GM12878 (cell line): ENCODE data around the gene ZNF512B. TPM values are rescaled to one million over a fixed set of nuclear protein-coding genes. Genes with fewer than 3 reads are reported as not detected.

Experiments
- ATAC-seq: fragments of 200-7000 bp; cut with Tn5 transposase; 3 replicates; pipeline ENCODE4 v1.9.1; 2020; ENCODE audit warnings: mild to moderate bottlenecking, moderate library complexity
- BruUV-seq: library from RNA; stranded (reverse); fragments of 400-500 nt; replicated peaks from 2 replicates; lab custom pipeline; 2021; lab: Mats Ljungman, UMichigan
- CTCF ChIA-PET: fragments of 300-600 bp; sonication (Branson Sonifier 250); formaldehyde crosslinking; extraction: SDS; loops from one replicate; lab custom pipeline; 2021; ENCODE audit warnings: inconsistent platforms; lab: Yijun Ruan, JAX
- POLR2A ChIA-PET: fragments of 350-600 bp; formaldehyde crosslinking; extraction: SDS; loops from one replicate; lab custom pipeline; 2021; ENCODE audit warnings: inconsistent platforms; lab: Charles Lee
- RAD21 ChIA-PET: fragments of 300-600 bp; sonication (Branson Sonifier 250); formaldehyde crosslinking; loops from one replicate; lab custom pipeline; 2023; ENCODE audit warnings: antibody characterized with exemption; ENCODE audit not compliant: unreplicated experiment; lab: Charles Lee
- SMC1A ChIA-PET: fragments of 300-600 bp; sonication (Branson Sonifier 250); formaldehyde crosslinking; loops from one replicate; lab custom pipeline; 2023; ENCODE audit not compliant: unreplicated experiment, uncharacterized antibody; lab: Charles Lee
- DNase-seq: peaks from one replicate; pipeline ENCODE4 v3.0.0-alpha.2; 2011; ENCODE audit warnings: low read depth, low spot score
- FAIRE-seq: peaks from 3 replicates; lab custom pipeline; 2011; peaks lifted over from hg19 to GRCh38; lab: Jason Lieb, UNC
- H2AFZ ChIP-seq: 2 replicates; pipeline ENCODE4 v1.6.0; 2011; ENCODE audit warnings: low read depth, low read length, control low read depth; ENCODE audit not compliant: control insufficient read depth
- H3K27ac ChIP-seq: 2 replicates; pipeline ENCODE4 v1.5.1; 2011; ENCODE audit warnings: control low read depth; ENCODE audit not compliant: control insufficient read depth, insufficient read depth
- H3K27me3 ChIP-seq, 2 experiments: replicated peaks in 1 of 2; 2 replicates each; pipeline versions ENCODE4 v1.6.0 to v1.6.1; 2011; ENCODE audit warnings: low read length in 1 of 2; ENCODE audit not compliant: control insufficient read depth in 2 of 2, insufficient read depth in 2 of 2
- H3K36me3 ChIP-seq, 2 experiments: 2 replicates each; pipeline ENCODE4 v1.5.1; 2011; ENCODE audit warnings: low read length in 1 of 2; ENCODE audit not compliant: control insufficient read depth in 2 of 2, insufficient read depth in 2 of 2
- H3K4me1 ChIP-seq: 2 replicates; pipeline ENCODE4 v1.6.1; 2011; ENCODE audit warnings: mild to moderate bottlenecking, low read length, moderate library complexity, mixed read lengths; ENCODE audit not compliant: control insufficient read depth, insufficient read depth
- H3K4me2 ChIP-seq: 2 replicates; pipeline ENCODE4 v1.6.0; 2011; ENCODE audit warnings: control low read depth; ENCODE audit not compliant: control insufficient read depth, insufficient read depth
- H3K4me3 ChIP-seq: fragments of 200-600 bp; sonication (generic); 2 replicates; pipeline ENCODE4 v1.5.1; 2016
- H3K79me2 ChIP-seq: 2 replicates; pipeline ENCODE4 v1.6.0; 2011; ENCODE audit warnings: low read length; ENCODE audit not compliant: control insufficient read depth, insufficient read depth
- H3K9ac ChIP-seq: 2 replicates; pipeline ENCODE4 v1.8.0; 2011; ENCODE audit warnings: low read length, control low read depth, mixed read lengths; ENCODE audit not compliant: control insufficient read depth, insufficient read depth
- H3K9me3 ChIP-seq: replicated peaks from 3 replicates; pipeline ENCODE4 v1.5.1; 2011; ENCODE audit warnings: mild to moderate bottlenecking, low read length; ENCODE audit not compliant: control insufficient read depth, insufficient read depth
- H4K20me1 ChIP-seq: 2 replicates; pipeline ENCODE4 v1.6.0; 2011; ENCODE audit not compliant: control insufficient read depth, insufficient read depth
- TBL1XR1 ChIP-seq: IDR thresholded peaks from 2 replicates; pipeline ENCODE4 v1.6.1; 2012; ENCODE audit warnings: low read depth, low read length, improper control_type of control experiment
- TCF3 ChIP-seq: IDR thresholded peaks from 2 replicates; pipeline ENCODE4 v1.6.1; 2012; ENCODE audit warnings: low read depth, mild to moderate bottlenecking, low read length, borderline replicate concordance; ENCODE audit not compliant: insufficient read depth
- WGBS: methylation state at CpG from one replicate; pipeline ENCODE4 v1.1.6; 2016; ENCODE audit warnings: low lambda C conversion rate; ENCODE audit not compliant: insufficient replicate concordance, insufficient coverage; ENCODE audit errors: missing lambda C conversion rate; 5-methylcytosine and 5-hydroxymethylcytosine counted together
- in situ Hi-C: fragments of 300-500 bp; cut with MboI; formaldehyde crosslinking; loops from 9 replicates; pipeline ENCODE4 v1.14.3; 2018; ENCODE audit warnings: mixed read lengths
- intact Hi-C: fragments of 100-400 bp; cut with micrococcal nuclease; formaldehyde crosslinking; loops from one replicate; pipeline ENCODE4 v1.14.2; 2022; ENCODE audit not compliant: unreplicated experiment
- polyA plus RNA-seq, 11 experiments: library from polyadenylated mRNA; depleted of rRNA in 4 of 11; unstranded in 6 of 11; stranded (reverse) in 5 of 11; fragments of >200 nt; fragmentation: Nextera tagmentation in 4 of 11; fragmentation: Illumina TruSeq in 1 of 11; extraction: Ambion mirVana in 4 of 11; extraction: Trizol in 1 of 11; gene quantifications; 1 replicate in 1 of 11; 2 replicates in 10 of 11; pipeline versions ENCODE4 v1.2.1 to v1.2.3, GENCODE V29; 2011 to 2016; ENCODE audit warnings: inconsistent platforms in 2 of 11, missing spikeins in 2 of 11, low read depth in 1 of 11
- total RNA-seq, 4 experiments: library from RNA; depleted of rRNA in 3 of 4; stranded (reverse); fragments of >200 nt in 3 of 4; fragmentation: Illumina TruSeq in 1 of 4; extraction: Trizol in 1 of 4; gene quantifications; 2 replicates each; pipeline versions ENCODE4 v1.2.1 to v1.2.3, GENCODE V29; 2013 to 2021
- TF ChIP-seq, protein P1 (sequence below): fragments of 450-650 bp; IDR thresholded peaks from 2 replicates; pipeline ENCODE4 v1.6.1; 2017; ENCODE audit warnings: borderline replicate concordance

ZNF512B gene
- total and polyA plus RNA-seq, 10 of the 15 experiments (the other 5 are each of a cell fraction or from before 2014, with no cell fraction given) = 0.06 to 23.9 (median 4.0) TPM

DNA sequence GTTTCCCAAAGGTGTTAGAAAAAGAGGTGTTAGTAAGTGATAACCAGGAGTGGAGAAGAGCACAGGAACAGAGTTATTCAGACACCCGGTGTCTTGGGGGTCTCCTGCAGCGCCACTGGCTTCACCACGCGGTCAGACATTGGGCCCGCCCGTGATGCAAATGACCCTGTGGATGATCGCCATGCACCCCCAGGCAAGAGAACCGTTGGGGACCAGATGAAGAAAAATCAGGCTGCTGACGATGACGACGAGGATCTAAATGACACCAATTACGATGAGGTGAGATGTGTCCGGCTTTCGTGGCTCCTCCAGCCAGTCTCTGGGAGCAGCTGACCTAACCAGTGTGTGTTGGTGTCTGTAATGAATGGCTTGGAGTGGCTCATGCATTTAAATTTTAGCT is 13.2 kb upstream of the ZNF512B start:
- Histone ChIP-seq H3K4me2 (peak overlapping the region; percentile 79), H3K27ac (no peak overlapping the region), H3K36me3 (peaks cover 1 to 19% of the 10 kb centered on the region in 2 experiments), H4K20me1 (no peaks in the 10 kb centered on the region), H3K4me3 (peak overlapping the region; percentile 96; the same call in 1 of the 2 replicates), H3K4me1 (peaks cover 13% of the 10 kb centered on the region), H3K27me3 (no peaks in the 10 kb centered on the region), H3K9ac (no peak overlapping the region), H2AFZ (no peak overlapping the region), H3K79me2 (peaks cover 53% of the 10 kb centered on the region), H3K9me3 (no peaks in the 10 kb centered on the region)
- intact Hi-C loops = loop anchor here (5.0 kb wide), 1 partner anchor 74 kb away; no protein-coding TSS in a partner anchor
- no peak for TF ChIP-seq TBL1XR1
- no peak for TF ChIP-seq TCF3
- TF ChIP-seq, protein P1, sequence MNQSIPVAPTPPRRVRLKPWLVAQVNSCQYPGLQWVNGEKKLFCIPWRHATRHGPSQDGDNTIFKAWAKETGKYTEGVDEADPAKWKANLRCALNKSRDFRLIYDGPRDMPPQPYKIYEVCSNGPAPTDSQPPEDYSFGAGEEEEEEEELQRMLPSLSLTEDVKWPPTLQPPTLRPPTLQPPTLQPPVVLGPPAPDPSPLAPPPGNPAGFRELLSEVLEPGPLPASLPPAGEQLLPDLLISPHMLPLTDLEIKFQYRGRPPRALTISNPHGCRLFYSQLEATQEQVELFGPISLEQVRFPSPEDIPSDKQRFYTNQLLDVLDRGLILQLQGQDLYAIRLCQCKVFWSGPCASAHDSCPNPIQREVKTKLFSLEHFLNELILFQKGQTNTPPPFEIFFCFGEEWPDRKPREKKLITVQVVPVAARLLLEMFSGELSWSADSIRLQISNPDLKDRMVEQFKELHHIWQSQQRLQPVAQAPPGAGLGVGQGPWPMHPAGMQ = no peak
- POLR2A ChIA-PET = interaction anchor here (0.6 to 4.1 kb wide), 6 partner anchors 16 to 56 kb away, joined by 3 to 63 read pairs (median 4); partner anchors contain the start of gene C20orf204
- RAD21 ChIA-PET = interaction anchor here (4.4 kb wide), 1 partner anchor 54 kb away, joined by 92 read pairs; the partner anchor contains the start of gene C20orf204
- DNase-seq (no peak), FAIRE-seq (no peak), ATAC-seq (no peak)
- CTCF ChIA-PET = interaction anchor here (0.9 to 3.2 kb wide), 4 partner anchors 10 to 89 kb away, joined by 3 to 24 read pairs (median 8); no protein-coding TSS in a partner anchor
- BruUV-seq = TSS peak; percentile 73
- SMC1A ChIA-PET = interaction anchor here (0.7 to 4.1 kb wide), 2 partner anchors 54 to 55 kb away, joined by 3 to 52 read pairs; partner anchors contain the start of gene C20orf204
- 93% methylated on average over 14 of the region's 14 CpGs for WGBS
- in situ Hi-C loops = no loop called here
